Aorta (tissue), 5 donors: ENCODE measurements around the gene ASXL2. TPM values are rescaled to one million over a fixed set of nuclear protein-coding genes. Genes with fewer than 3 reads are reported as not detected.

ENCODE experiments used
- ATAC-seq: fragments of 200-7000 bp; cut with Tn5 transposase; one replicate; pipeline ENCODE4 v1.9.1; 2022; ENCODE audit warnings: moderate library complexity; ENCODE audit not compliant: low FRiP score
- DNase-seq, 2 donors: peaks; one replicate each; pipeline ENCODE4 v3.0.0-alpha.2; 2020
- H3K27ac ChIP-seq, 2 donors: one replicate each; pipeline ENCODE4 v1.5.1; 2013; ENCODE audit warnings: low read length in 2 of 2, mild to moderate bottlenecking in 2 of 2, moderate library complexity in 2 of 2, control low read depth in 1 of 2, inconsistent platforms in 1 of 2, low read depth in 1 of 2
- H3K27me3 ChIP-seq, 2 donors: one replicate each; pipeline ENCODE4 v1.6.1; 2013; ENCODE audit warnings: control low read depth in 1 of 2, low read length in 1 of 2, mild to moderate bottlenecking in 1 of 2, moderate library complexity in 1 of 2; ENCODE audit not compliant: insufficient read depth in 2 of 2, control insufficient read depth in 1 of 2
- H3K36me3 ChIP-seq, 2 donors: one replicate each; pipeline ENCODE4 v1.6.1; 2013; ENCODE audit warnings: control low read depth in 1 of 2, low read length in 1 of 2, mild to moderate bottlenecking in 1 of 2; ENCODE audit not compliant: insufficient read depth in 2 of 2, control insufficient read depth in 1 of 2
- H3K4me1 ChIP-seq, 2 donors: one replicate each; pipeline ENCODE4 v1.6.1; 2013; ENCODE audit warnings: low read length in 2 of 2, control low read depth in 1 of 2, mild to moderate bottlenecking in 1 of 2, moderate library complexity in 1 of 2; ENCODE audit not compliant: insufficient read depth in 2 of 2, control insufficient read depth in 1 of 2
- H3K4me3 ChIP-seq, 2 donors: one replicate each; pipeline ENCODE4 v1.5.1; 2013; ENCODE audit warnings: low read length in 2 of 2, control low read depth in 1 of 2, mild to moderate bottlenecking in 1 of 2
- H3K9me3 ChIP-seq: one replicate; pipeline ENCODE4 v1.6.1; 2013; ENCODE audit warnings: mild to moderate bottlenecking, low read length; ENCODE audit not compliant: control insufficient read depth
- WGBS, 2 donors: extraction: QIAGEN DNeasy Blood & Tissue Kit; methylation state at CpG; one replicate each; pipeline ENCODE4 v1.1.7; 2013; 5-methylcytosine and 5-hydroxymethylcytosine counted together
- intact Hi-C, 2 donors: fragments of 100-400 bp; cut with DNase I; formaldehyde crosslinking; loops; one replicate each; pipeline versions ENCODE4 v1.14.2 to v1.15.0; 2022
- polyA plus RNA-seq, 2 donors: library from polyadenylated mRNA; stranded (reverse); fragments of 200-250 nt; gene quantifications; one replicate each; pipeline ENCODE4 v1.2.3, GENCODE V29; 2013
- total RNA-seq, 2 donors: library from RNA; stranded (reverse); fragmentation: NEBNext Ultra II Directional; extraction: Animal tissue kit (Norgen Biotek cat#: 25700); gene quantifications; one replicate each; pipeline ENCODE4 v1.2.1, GENCODE V29; 2021
- donor health status: healthy with polysubstance abuse.
- donor health status: Bipolar disorder and iron deficiency.
- donor health status: DM: no; HTN: no; CAD: no.
- donor health status: DM: no; HTN: no; CAD: no.
- donor health status: DM: yes; HTN: yes; CAD: no.

Gene ASXL2
- total and polyA plus RNA-seq, 4 donors = 1.4 to 32.7 (median 14.2) TPM

- Histone ChIP-seq H3K4me3 (no peak overlapping the region), H3K27ac (no peak overlapping the region), H3K27me3 (no peaks in the 10 kb centered on the region), H3K36me3 (no peaks in the 10 kb centered on the region), H3K4me1 (no peaks in the 10 kb centered on the region), H3K9me3 (no peaks in the 10 kb centered on the region)
- ATAC-seq = no peak
- intact Hi-C loops = no loop called here
- DNase-seq = no peak
Observed at GRCh38 chr2:25895610-25896009, 17.3 kb upstream of the ASXL2 start.

GRCh38 chr2:25895018-25895417 is 16.7 kb upstream of the ASXL2 start:
- intact Hi-C loops = no loop called here
- Histone ChIP-seq H3K4me3 (no peak overlapping the region), H3K36me3 (no peaks in the 10 kb centered on the region), H3K27me3 (no peaks in the 10 kb centered on the region), H3K4me1 (no peaks in the 10 kb centered on the region), H3K27ac (no peak overlapping the region), H3K9me3 (no peaks in the 10 kb centered on the region)
- ATAC-seq (no peak), DNase-seq (no peak)
- WGBS, 2 donors = 80 to 83% methylated on average over 7 of the region's 7 CpGs

- H3K9me3 ChIP-seq = no peaks in the 10 kb centered on the region
- H3K27ac ChIP-seq = no peak overlapping the region
- no peaks in the 10 kb centered on the region for H3K27me3 ChIP-seq
- no peaks in the 10 kb centered on the region for H3K36me3 ChIP-seq
- no peak for ATAC-seq
- no peak overlapping the region for H3K4me3 ChIP-seq
- DNase-seq = no peak
- intact Hi-C loops = no loop called here
- H3K4me1 ChIP-seq = no peaks in the 10 kb centered on the region
- 74% methylated on average over 8 of the region's 8 CpGs for WGBS, 2 donors
Observed at GRCh38 chr2:25894135-25894830, 16.0 kb upstream of the ASXL2 start.

DNA sequence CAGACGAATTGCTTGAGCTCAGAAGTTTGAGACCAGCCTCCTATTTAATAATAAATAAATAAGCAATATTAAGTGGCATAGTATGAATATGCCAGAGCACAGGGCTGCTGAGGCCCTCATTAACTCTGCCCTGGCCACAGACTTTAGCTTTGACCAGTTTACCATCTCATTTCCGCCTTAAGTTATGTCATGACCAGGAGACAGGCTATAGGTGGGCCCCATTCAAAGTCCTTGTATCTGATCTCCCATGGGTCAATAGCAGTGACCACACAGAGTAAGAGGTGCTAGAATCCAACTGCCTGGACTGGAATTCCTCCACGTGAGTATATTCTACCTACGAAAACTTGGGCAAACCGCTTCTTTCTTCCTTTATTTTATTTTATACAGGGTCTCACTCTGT is 13.4 kb upstream of the ASXL2 start:
- Histone ChIP-seq H3K36me3 (no peaks in the 10 kb centered on the region), H3K27me3 (no peaks in the 10 kb centered on the region), H3K4me3 (no peak overlapping the region), H3K27ac (no peak overlapping the region), H3K4me1 (no peaks in the 10 kb centered on the region), H3K9me3 (no peaks in the 10 kb centered on the region)
- WGBS, 2 donors = 84 to 89% methylated on average over 5 of the region's 5 CpGs
- ATAC-seq (no peak), DNase-seq (no peak)
- intact Hi-C loops = no loop called here

DNA sequence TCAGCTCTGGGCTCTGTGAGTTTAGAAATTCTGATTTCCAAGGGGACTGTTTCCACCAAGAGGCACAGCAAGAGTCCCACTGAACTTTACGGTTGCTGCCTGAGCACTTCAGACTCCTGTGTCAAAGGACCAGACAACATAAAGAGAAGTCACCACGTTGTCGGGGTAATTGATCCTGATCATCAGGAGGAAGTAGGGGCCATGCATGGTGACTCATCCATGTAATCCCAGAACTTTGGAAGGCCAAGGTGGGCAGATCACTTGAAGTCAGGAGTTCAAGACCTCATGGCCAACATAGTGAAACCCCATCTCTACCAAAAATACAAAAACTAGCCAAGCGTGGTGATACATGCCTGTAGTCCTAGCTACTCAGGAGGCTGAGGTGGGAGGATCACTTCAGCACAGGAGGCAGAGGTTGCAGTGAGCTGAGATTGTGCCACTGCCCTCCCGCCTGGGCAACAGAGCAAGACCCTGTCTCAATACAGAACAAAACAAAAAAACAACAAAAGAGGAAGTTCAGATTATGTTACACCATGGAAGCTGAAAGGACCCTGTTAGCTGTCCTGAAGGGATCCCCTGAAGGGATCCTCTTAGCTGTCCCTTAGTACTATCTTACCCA is 9.4 kb upstream of the ASXL2 start:
- intact Hi-C loops = no loop called here
- no peaks in the 10 kb centered on the region for H3K4me1 ChIP-seq
- H3K4me3 ChIP-seq = no peak overlapping the region
- no peak for ATAC-seq
- DNase-seq = no peak
- H3K36me3 ChIP-seq = no peaks in the 10 kb centered on the region
- H3K27me3 ChIP-seq = no peaks in the 10 kb centered on the region
- WGBS, 2 donors = 88 to 91% methylated on average over 5 of the region's 5 CpGs
- peaks cover 1% of the 10 kb centered on the region for H3K9me3 ChIP-seq
- H3K27ac ChIP-seq = no peak overlapping the region

- Histone ChIP-seq H3K4me1 (no peaks in the 10 kb centered on the region), H3K4me3 (no peak overlapping the region), H3K9me3 (peaks cover 1% of the 10 kb centered on the region), H3K36me3 (no peaks in the 10 kb centered on the region), H3K27ac (no peak overlapping the region), H3K27me3 (no peaks in the 10 kb centered on the region)
- no peak for DNase-seq
- 89 to 91% methylated on average over 2 of the region's 2 CpGs for WGBS, 2 donors
- ATAC-seq = no peak
- intact Hi-C loops = no loop called here
Observed at GRCh38 chr2:25885933-25886332, 7.6 kb upstream of the ASXL2 start.

GRCh38 chr2:25881764-25882163 is 3.5 kb upstream of the ASXL2 start:
- Histone ChIP-seq H3K27ac (no peak overlapping the region), H3K36me3 (no peaks in the 10 kb centered on the region), H3K4me3 (no peak overlapping the region), H3K27me3 (no peaks in the 10 kb centered on the region), H3K4me1 (no peaks in the 10 kb centered on the region), H3K9me3 (peaks cover 1% of the 10 kb centered on the region)
- intact Hi-C loops = no loop called here
- DNase-seq (no peak), ATAC-seq (no peak)
- 73 to 74% methylated on average over 4 of the region's 4 CpGs for WGBS, 2 donors

DNA sequence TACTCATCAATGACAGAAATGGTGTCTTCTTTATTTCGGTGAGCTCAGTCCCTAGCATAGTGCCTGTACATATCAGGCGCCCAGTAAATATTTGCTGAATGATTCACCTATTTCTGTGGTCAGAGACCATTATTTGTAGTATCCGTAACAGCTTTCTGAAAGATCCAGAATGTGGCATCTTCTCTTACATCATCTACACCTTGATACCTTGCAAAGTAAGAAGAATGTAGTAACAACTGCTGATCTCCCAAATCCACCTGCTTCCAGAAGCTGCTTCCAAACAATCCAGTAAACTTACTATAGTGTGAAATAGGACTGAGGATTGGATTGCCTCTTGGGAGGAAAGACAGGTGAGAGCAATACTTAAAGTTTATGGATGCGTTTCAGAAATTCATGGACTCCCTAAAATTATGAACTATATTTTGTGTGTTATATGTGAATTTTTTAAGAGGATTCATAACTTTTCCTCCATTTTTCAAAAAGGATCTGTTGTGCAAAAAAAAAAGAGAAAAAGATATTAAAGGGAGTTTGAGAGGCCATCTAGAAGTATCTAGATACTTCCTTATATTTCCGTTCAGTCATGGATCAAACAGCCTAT is 945 bp upstream of the ASXL2 start:
- 91 to 93% methylated on average over 5 of the region's 5 CpGs for WGBS, 2 donors
- peak overlapping the region in 1 of 2 donors; percentile 5 for H3K4me3 ChIP-seq
- H3K36me3 ChIP-seq = no peaks in the 10 kb centered on the region
- ATAC-seq (no peak), DNase-seq (no peak)
- no peaks in the 10 kb centered on the region for H3K27me3 ChIP-seq
- no peaks in the 10 kb centered on the region for H3K4me1 ChIP-seq
- no peaks in the 10 kb centered on the region for H3K9me3 ChIP-seq
- intact Hi-C loops = no loop called here
- peak overlapping the region in 1 of 2 donors; percentile 52 for H3K27ac ChIP-seq
